Measurements from ENCODE around the gene KCNA1. TPM values are rescaled to one million over a fixed set of nuclear protein-coding genes. Genes with fewer than 3 reads are reported as not detected.

Gene KCNA1
- total RNA-seq, 1 experiment from 2014 or later: not detected

DNA sequence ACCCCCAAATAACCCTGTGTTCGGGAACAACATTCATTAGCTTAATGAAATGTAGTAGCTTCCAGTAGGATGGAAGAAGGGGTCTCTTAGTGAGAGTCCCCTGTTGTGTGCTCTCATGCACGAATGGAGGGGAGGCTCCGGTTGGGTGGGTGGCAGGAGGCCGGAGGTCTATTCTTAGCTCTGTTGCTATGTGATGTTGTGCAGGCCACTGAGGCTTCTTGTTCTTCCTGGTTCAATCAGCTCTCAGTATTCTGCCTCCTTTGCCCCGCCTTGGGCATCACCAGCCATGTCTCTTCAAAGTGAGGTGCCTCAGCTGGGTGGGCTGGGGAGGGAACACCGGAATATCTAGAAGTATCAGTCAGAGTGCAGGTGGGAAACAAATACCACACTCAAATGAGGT, 50.8 kb downstream of the KCNA1 start:
- no peak for DNase-seq (ENCODE audit: low spot score)

- no peak for DNase-seq (ENCODE audit: low spot score)
Observed at GRCh38 chr12:4961311-4961710, 51.6 kb downstream of the KCNA1 start.

GRCh38 chr12:4962539-4963486, 53.1 kb downstream of the KCNA1 start:
- DNase-seq (ENCODE audit: low spot score): peak; percentile 14

Other genes with a start within 250 kb of the KCNA1 start
- gene GALNT8, start 189.5 kb upstream of the KCNA1 start, total RNA-seq (2014; rRNA removed; shearing (Covaris generic)): not detected in 2 replicates
- gene KCNA5, start 134.0 kb downstream of the KCNA1 start, total RNA-seq (2014; rRNA removed; shearing (Covaris generic)): not detected in 2 replicates